ENCODE measurements around the gene EVI5L. TPM values are rescaled to one million over a fixed set of nuclear protein-coding genes. Genes with fewer than 3 reads are reported as not detected.
A peak's percentile ranks its signal among the peaks of the same experiment; 100 is the strongest.

Gene EVI5L
- total RNA-seq (10 to 100 TPM in 3 of 5 experiments, 1 to 10 TPM in 2; 7.4 to 12.2 (median 11.4) TPM), polyA plus RNA-seq (1 to 10 TPM; 2.5 to 3.8 TPM), total RNA-seq (15.9 reads per million, percentile 45 among the genes with 10 or more reads in this experiment)

DNA sequence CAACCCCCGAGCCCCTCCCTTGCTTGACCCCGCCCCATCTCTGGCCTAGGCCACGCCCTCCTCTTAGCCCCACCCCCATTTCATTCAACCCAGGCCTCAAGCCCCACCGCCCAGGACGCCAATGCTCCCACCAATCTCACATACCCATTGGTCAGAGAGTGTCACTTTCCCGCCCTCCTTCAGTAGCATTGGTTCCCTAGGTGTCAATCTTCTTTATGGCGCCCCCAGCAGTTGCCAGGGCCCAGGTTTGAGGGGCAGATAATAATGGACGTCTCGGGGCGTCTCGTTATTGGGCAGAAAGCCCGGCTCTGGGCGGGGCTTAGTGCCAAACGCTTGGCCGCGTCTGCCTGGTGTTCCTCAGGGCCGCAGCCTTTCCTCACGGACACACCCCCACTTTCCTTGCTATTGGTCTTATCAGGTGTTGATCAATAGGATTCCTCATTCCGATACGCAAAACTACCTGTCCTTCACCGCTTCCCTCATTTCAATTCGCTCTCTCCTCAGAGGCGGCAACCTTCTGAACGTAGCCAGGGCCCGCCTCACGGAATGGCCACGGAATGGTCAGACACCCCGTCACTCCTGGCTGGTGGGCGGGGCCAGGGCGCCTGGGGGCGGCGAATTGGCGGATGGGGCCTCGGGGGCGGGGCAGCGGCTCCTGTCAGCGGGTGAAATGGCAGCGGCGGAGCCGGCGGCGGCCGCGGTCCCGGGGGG is at the start of gene EVI5L:
EVI5L (plus strand) TSS at position 658 of the 711 bp plus-strand sequence. CDS start 16,325 bp downstream, outside the sequence.
- CTCF ChIA-PET, result no interaction called here
- ATAC-seq, result peak; percentile 88

GRCh38 chr19:7781157-7781556 is 48.9 kb upstream of the EVI5L start:
- H3K4me1 ChIP-seq (ENCODE audit: control insufficient read depth in 2 of 2, insufficient read depth in 2 of 2, low read length in 2 of 2), result no peaks in the 10 kb centered on the region
- DNase-seq, result no peak
- H3K27ac ChIP-seq (ENCODE audit: low read depth, low read length), result no peak overlapping the region
- Mint-ChIP-seq H3K27me3 (peaks cover 6 to 38% (median 8%) of the 10 kb centered on the region in 5 donors), H3K4me1 (peaks cover 0 to 8% (median 0%) of the 10 kb centered on the region in 7 donors), H3K36me3 (peaks cover 0 to 3% (median 0%) of the 10 kb centered on the region in 5 donors), H3K4me3 (no peak overlapping the region), H3K9me3 (peaks cover 0 to 12% (median 1%) of the 10 kb centered on the region in 11 donors), H3K27ac (no peak overlapping the region)
- CTCF ChIA-PET, result interaction anchor here (1.1 kb wide), 1 partner anchor 100 kb away, joined by 3 read pairs; the partner anchor contains the start of gene TRAPPC5
- POLR2A ChIA-PET, result interaction anchor here (0.6 kb wide), 1 partner anchor 82 kb away, joined by 3 read pairs; no protein-coding TSS in a partner anchor
- H3K4me3 ChIP-seq (ENCODE audit: low read length), result no peak overlapping the region
- H3K9me3 ChIP-seq (ENCODE audit: control insufficient read depth in 2 of 3, low read length in 3 of 3), result peaks cover 0 to 4% (median 0%) of the 10 kb centered on the region in 3 experiments
- peaks cover 0 to 3% of the 10 kb centered on the region in 2 donors for H3K27me3 ChIP-seq (ENCODE audit: control insufficient read depth in 2 of 2, insufficient read depth in 2 of 2, low read length in 2 of 2)
- intact Hi-C loops (cut with micrococcal nuclease), result no loop called here
- ATAC-seq, result no peak
- H3K36me3 ChIP-seq (ENCODE audit: control insufficient read depth in 2 of 3, insufficient read depth in 3 of 3, low read length in 3 of 3), result no peaks in the 10 kb centered on the region

More for the DNA sequence above, at the start of gene EVI5L:
- H3K4me1 ChIP-seq (ENCODE audit: control insufficient read depth in 2 of 2, insufficient read depth in 2 of 2, low read length in 2 of 2), result peaks cover 5 to 9% of the 10 kb centered on the region in 2 donors
- Mint-ChIP-seq H3K4me3 (peak within 1 kb of the TSS; percentile 77 to 88 (median 84)), H3K9me3 (no peaks in the 10 kb centered on the region), H3K27ac (peak within 1 kb of the TSS; percentile 4 to 94 (median 84)), H3K4me1 (peaks cover 5 to 25% (median 23%) of the 10 kb centered on the region in 7 donors), H3K27me3 (peaks cover 0 to 11% (median 0%) of the 10 kb centered on the region in 5 donors), H3K36me3 (no peaks in the 10 kb centered on the region)
- no peaks in the 10 kb centered on the region for H3K9me3 ChIP-seq (ENCODE audit: control insufficient read depth in 2 of 3, low read length in 3 of 3)
- H3K27ac ChIP-seq (ENCODE audit: low read depth, low read length), result peak within 1 kb of the TSS; percentile 50
- no peaks in the 10 kb centered on the region for H3K27me3 ChIP-seq (ENCODE audit: control insufficient read depth in 2 of 2, insufficient read depth in 2 of 2, low read length in 2 of 2)
- intact Hi-C loops (cut with micrococcal nuclease), result loop anchor here (1.0 to 5.0 kb wide), 11 partner anchors 33 to 1092 kb away; partner anchors contain the start of genes SNAPC2 (in 2 of the 2), GPR108 (in 1 of the 2), MAP2K7 (in 1 of the 2) and PET100 (in 1 of the 2)
- POLR2A ChIA-PET, result no interaction called here
- peak within 1 kb of the TSS; percentile 47 for H3K4me3 ChIP-seq (ENCODE audit: low read length)
- peak; percentile 99 to 100 (median 99) for DNase-seq
- H3K36me3 ChIP-seq (ENCODE audit: control insufficient read depth in 2 of 3, insufficient read depth in 3 of 3, low read length in 3 of 3), result no peaks in the 10 kb centered on the region

- ATAC-seq (peak; percentile 55), DNase-seq (no peak)
- ChIA-PET POLR2A (no interaction called here), CTCF (interaction anchor here (0.9 to 1.0 kb wide), 3 partner anchors 100 to 216 kb away, joined by 3 to 4 read pairs (median 3); partner anchors contain the start of gene TRAPPC5)
- Mint-ChIP-seq H3K36me3 (no peaks in the 10 kb centered on the region), H3K27ac (peak overlapping the region in 1 of 9 donors; percentile 11), H3K27me3 (peaks cover 13 to 49% (median 14%) of the 10 kb centered on the region in 5 donors), H3K4me1 (peaks cover 0 to 8% (median 6%) of the 10 kb centered on the region in 7 donors), H3K9me3 (peaks cover 0 to 12% (median 1%) of the 10 kb centered on the region in 11 donors), H3K4me3 (no peak overlapping the region)
- Histone ChIP-seq H3K27ac (ENCODE audit: low read depth, low read length) (no peak overlapping the region), H3K4me3 (ENCODE audit: low read length) (no peak overlapping the region), H3K9me3 (ENCODE audit: control insufficient read depth in 2 of 3, low read length in 3 of 3) (peaks cover 0 to 4% (median 0%) of the 10 kb centered on the region in 3 experiments), H3K4me1 (ENCODE audit: control insufficient read depth in 2 of 2, insufficient read depth in 2 of 2, low read length in 2 of 2) (peaks cover 0 to 3% of the 10 kb centered on the region in 2 donors), H3K36me3 (ENCODE audit: control insufficient read depth in 2 of 3, insufficient read depth in 3 of 3, low read length in 3 of 3) (no peaks in the 10 kb centered on the region), H3K27me3 (ENCODE audit: control insufficient read depth in 2 of 2, insufficient read depth in 2 of 2, low read length in 2 of 2) (peaks cover 1 to 3% of the 10 kb centered on the region in 2 donors)
- intact Hi-C loops (cut with micrococcal nuclease), result no loop called here
These were observed 46.0 kb upstream of the EVI5L start for GRCh38 chr19:7783991-7784423.

DNA sequence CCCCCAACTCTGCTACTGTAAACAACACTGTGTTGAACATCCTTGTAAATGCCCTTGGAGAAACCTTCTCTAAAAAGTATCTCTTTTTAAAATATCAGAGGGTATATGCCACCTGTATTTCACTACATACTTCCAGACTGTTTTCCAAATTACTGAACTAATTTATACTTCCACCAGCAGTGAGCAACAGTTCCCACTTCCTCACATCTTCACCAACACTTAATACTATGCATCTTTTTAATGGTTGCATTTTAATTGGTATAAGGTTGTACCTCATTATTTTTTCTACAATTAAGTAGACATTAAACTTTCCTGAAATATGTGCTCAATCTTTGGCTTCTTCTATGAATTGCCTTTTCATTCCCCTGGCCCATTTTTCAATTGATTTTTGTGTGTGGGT is 45.2 kb upstream of the EVI5L start:
- Histone ChIP-seq H3K36me3 (ENCODE audit: control insufficient read depth in 2 of 3, insufficient read depth in 3 of 3, low read length in 3 of 3) (no peaks in the 10 kb centered on the region), H3K27ac (ENCODE audit: low read depth, low read length) (no peak overlapping the region), H3K9me3 (ENCODE audit: control insufficient read depth in 2 of 3, low read length in 3 of 3) (no peaks in the 10 kb centered on the region), H3K4me1 (ENCODE audit: control insufficient read depth in 2 of 2, insufficient read depth in 2 of 2, low read length in 2 of 2) (peaks cover 0 to 12% of the 10 kb centered on the region in 2 donors), H3K4me3 (ENCODE audit: low read length) (no peak overlapping the region), H3K27me3 (ENCODE audit: control insufficient read depth in 2 of 2, insufficient read depth in 2 of 2, low read length in 2 of 2) (peaks cover 3 to 5% of the 10 kb centered on the region in 2 donors)
- peaks cover 0 to 15% (median 11%) of the 10 kb centered on the region in 7 donors for H3K4me1 Mint-ChIP-seq
- ChIA-PET POLR2A (no interaction called here), CTCF (interaction anchor here (1.0 kb wide), 1 partner anchor 101 kb away, joined by 4 read pairs; no protein-coding TSS in a partner anchor)
- H3K27me3 Mint-ChIP-seq, result peaks cover 13 to 55% (median 22%) of the 10 kb centered on the region in 5 donors
- no peak overlapping the region for H3K4me3 Mint-ChIP-seq
- no peaks in the 10 kb centered on the region for H3K36me3 Mint-ChIP-seq
- intact Hi-C loops (cut with micrococcal nuclease), result no loop called here
- no peak for ATAC-seq
- no peak overlapping the region for H3K27ac Mint-ChIP-seq
- H3K9me3 Mint-ChIP-seq, result peaks cover 0 to 12% (median 1%) of the 10 kb centered on the region in 11 donors
- no peak for DNase-seq

- Histone ChIP-seq H3K27ac (ENCODE audit: low read depth, low read length) (no peak overlapping the region), H3K36me3 (ENCODE audit: control insufficient read depth in 2 of 3, insufficient read depth in 3 of 3, low read length in 3 of 3) (no peaks in the 10 kb centered on the region), H3K27me3 (ENCODE audit: control insufficient read depth in 2 of 2, insufficient read depth in 2 of 2, low read length in 2 of 2) (peaks cover 3 to 5% of the 10 kb centered on the region in 2 donors), H3K9me3 (ENCODE audit: control insufficient read depth in 2 of 3, low read length in 3 of 3) (no peaks in the 10 kb centered on the region), H3K4me1 (ENCODE audit: control insufficient read depth in 2 of 2, insufficient read depth in 2 of 2, low read length in 2 of 2) (peaks cover 0 to 12% of the 10 kb centered on the region in 2 donors), H3K4me3 (ENCODE audit: low read length) (no peak overlapping the region)
- Mint-ChIP-seq H3K36me3 (no peaks in the 10 kb centered on the region), H3K9me3 (peaks cover 0 to 12% (median 1%) of the 10 kb centered on the region in 11 donors), H3K27ac (no peak overlapping the region), H3K4me3 (peak overlapping the region in 7 of 10 donors; percentile 8 to 73 (median 42)), H3K4me1 (peaks cover 0 to 18% (median 11%) of the 10 kb centered on the region in 7 donors), H3K27me3 (peaks cover 13 to 58% (median 27%) of the 10 kb centered on the region in 5 donors)
- ATAC-seq, result no peak
- intact Hi-C loops (cut with micrococcal nuclease), result no loop called here
- no peak for DNase-seq
- ChIA-PET POLR2A (interaction anchor here (0.6 to 0.9 kb wide), 2 partner anchors 24 to 536 kb away, joined by 3 read pairs; partner anchors contain the start of gene CLEC4M), CTCF (interaction anchor here (1.9 kb wide), 1 partner anchor 106 kb away, joined by 5 read pairs; the partner anchor contains the start of gene TRAPPC5)
These were observed 42.9 kb upstream of the EVI5L start for GRCh38 chr19:7787141-7787540.

DNA sequence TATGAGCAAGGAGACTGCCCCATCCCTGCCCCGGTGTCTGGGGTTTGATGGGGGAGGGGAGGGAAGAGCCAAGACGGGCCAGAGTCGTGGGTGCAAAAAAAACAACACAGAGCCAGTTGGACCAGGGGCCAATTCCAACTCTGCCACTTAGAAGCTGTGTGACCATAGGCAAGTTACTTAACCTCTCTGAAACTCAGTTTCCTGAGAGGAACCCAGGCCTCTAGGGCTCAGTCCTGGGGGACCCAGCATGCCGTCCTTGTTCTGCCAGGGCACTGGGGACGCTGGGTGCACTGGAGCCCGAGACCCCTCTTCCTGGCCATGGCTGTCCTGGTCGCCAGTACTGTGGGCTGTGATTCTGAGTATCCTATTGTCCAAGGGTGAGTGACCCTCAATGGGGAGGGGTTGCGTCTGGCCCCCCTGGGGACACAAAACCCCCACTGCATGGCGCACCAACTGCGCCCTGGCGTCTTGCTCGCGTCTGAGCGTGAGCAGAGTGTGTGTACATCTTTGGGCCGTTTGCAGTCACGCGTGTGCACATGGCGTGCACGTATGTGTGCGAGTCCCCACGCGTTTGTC is 42.3 kb upstream of the EVI5L start:
- Histone ChIP-seq H3K27me3 (ENCODE audit: control insufficient read depth in 2 of 2, insufficient read depth in 2 of 2, low read length in 2 of 2) (peaks cover 3 to 5% of the 10 kb centered on the region in 2 donors), H3K9me3 (ENCODE audit: control insufficient read depth in 2 of 3, low read length in 3 of 3) (no peaks in the 10 kb centered on the region), H3K4me1 (ENCODE audit: control insufficient read depth in 2 of 2, insufficient read depth in 2 of 2, low read length in 2 of 2) (peaks cover 0 to 12% of the 10 kb centered on the region in 2 donors), H3K36me3 (ENCODE audit: control insufficient read depth in 2 of 3, insufficient read depth in 3 of 3, low read length in 3 of 3) (no peaks in the 10 kb centered on the region), H3K4me3 (ENCODE audit: low read length) (no peak overlapping the region), H3K27ac (ENCODE audit: low read depth, low read length) (no peak overlapping the region)
- ChIA-PET POLR2A (interaction anchor here (0.6 to 0.9 kb wide), 3 partner anchors 25 to 536 kb away, joined by 3 read pairs; partner anchors contain the start of gene CLEC4M), CTCF (interaction anchor here (1.9 kb wide), 1 partner anchor 107 kb away, joined by 5 read pairs; the partner anchor contains the start of gene TRAPPC5)
- DNase-seq (no peak), ATAC-seq (no peak)
- H3K4me1 Mint-ChIP-seq, result peaks cover 0 to 18% (median 11%) of the 10 kb centered on the region in 7 donors
- peaks cover 0 to 12% (median 1%) of the 10 kb centered on the region in 11 donors for H3K9me3 Mint-ChIP-seq
- H3K27me3 Mint-ChIP-seq, result peaks cover 13 to 62% (median 27%) of the 10 kb centered on the region in 5 donors
- H3K36me3 Mint-ChIP-seq, result no peaks in the 10 kb centered on the region
- intact Hi-C loops (cut with micrococcal nuclease), result no loop called here
- H3K4me3 Mint-ChIP-seq, result peak overlapping the region in 8 of 10 donors; percentile 16 to 84 (median 44)
- H3K27ac Mint-ChIP-seq, result no peak overlapping the region

All from naive thymus-derived CD4-positive, alpha-beta T cell (primary cell).